NB4 (cell line): ENCODE data around the gene FAM98A.

Experiments
- DNase-seq: peaks from one replicate; pipeline ENCODE4 v3.0.0; 2010; ENCODE audit warnings: low read depth
- H3K4me3 ChIP-seq: one replicate; pipeline ENCODE4 v1.5.1; 2011; ENCODE audit warnings: mild to moderate bottlenecking, low read depth, low read length, moderate library complexity
- MYC ChIP-seq: IDR thresholded peaks from 2 replicates; pipeline ENCODE4 v1.6.1; 2011; ENCODE audit warnings: low read depth, low read length
- POLR2A ChIP-seq: IDR thresholded peaks from 2 replicates; pipeline ENCODE4 v1.6.1; 2011; ENCODE audit warnings: mild to moderate bottlenecking; ENCODE audit not compliant: insufficient read length; ENCODE audit errors: extremely low read depth
- TF ChIP-seq, protein P1 (sequence below): IDR thresholded peaks from 2 replicates; pipeline ENCODE4 v1.6.1; 2011; ENCODE audit warnings: low read depth, low read length
- TF ChIP-seq, protein P2 (sequence below): IDR thresholded peaks from one replicate; pipeline ENCODE4 v1.5.1; 2012; ENCODE audit warnings: low read depth, low read length

The FAM98A gene

DNA sequence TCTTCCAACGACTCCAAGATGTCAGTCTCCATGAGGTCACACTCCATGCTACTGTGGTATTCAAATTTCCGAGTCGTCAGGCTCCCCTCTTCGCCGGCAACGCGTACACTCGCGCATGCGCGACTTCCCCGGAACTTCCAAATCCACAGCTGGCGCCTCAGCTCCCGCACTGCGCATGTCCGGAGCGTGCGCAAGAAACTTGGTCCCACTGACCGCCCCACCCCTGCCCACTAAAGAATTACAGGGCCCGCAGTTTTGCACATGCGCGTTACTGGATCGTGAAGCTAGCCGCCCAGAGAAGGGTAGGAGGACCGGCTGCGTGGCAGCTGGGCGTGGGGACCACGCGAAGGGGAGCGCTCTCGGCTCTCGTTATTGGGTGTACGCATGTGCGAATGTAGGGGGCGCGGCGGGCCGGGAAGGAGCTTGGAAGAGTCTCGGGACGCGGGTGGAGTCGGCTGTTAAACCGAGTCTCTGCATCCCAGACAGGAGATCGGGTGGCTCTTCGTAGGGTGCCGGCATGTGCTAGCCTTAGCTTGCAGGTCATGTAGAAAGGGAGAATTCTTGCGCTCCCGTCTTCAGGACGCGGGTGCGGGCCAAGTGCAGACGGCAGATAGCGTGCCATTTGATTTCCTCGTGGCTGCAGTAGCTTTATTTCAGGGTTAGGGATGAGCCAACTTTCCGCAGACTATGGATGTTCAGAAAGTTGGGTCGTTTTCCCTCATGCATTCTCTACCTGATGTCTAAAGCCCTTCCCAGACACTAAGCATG lies at the start of gene FAM98A:
Gene FAM98A, minus strand, starts transcription at position 125 of the 768 bp plus-strand sequence. Its CDS starts 78 bp downstream, at position 47.
- TF ChIP-seq, protein P1, sequence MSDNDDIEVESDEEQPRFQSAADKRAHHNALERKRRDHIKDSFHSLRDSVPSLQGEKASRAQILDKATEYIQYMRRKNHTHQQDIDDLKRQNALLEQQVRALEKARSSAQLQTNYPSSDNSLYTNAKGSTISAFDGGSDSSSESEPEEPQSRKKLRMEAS = peak; percentile 73; the same call in 1 of the 2 replicates
- TF ChIP-seq POLR2A (peak; percentile 61), MYC (peak; percentile 68)
- TF ChIP-seq, protein P2, sequence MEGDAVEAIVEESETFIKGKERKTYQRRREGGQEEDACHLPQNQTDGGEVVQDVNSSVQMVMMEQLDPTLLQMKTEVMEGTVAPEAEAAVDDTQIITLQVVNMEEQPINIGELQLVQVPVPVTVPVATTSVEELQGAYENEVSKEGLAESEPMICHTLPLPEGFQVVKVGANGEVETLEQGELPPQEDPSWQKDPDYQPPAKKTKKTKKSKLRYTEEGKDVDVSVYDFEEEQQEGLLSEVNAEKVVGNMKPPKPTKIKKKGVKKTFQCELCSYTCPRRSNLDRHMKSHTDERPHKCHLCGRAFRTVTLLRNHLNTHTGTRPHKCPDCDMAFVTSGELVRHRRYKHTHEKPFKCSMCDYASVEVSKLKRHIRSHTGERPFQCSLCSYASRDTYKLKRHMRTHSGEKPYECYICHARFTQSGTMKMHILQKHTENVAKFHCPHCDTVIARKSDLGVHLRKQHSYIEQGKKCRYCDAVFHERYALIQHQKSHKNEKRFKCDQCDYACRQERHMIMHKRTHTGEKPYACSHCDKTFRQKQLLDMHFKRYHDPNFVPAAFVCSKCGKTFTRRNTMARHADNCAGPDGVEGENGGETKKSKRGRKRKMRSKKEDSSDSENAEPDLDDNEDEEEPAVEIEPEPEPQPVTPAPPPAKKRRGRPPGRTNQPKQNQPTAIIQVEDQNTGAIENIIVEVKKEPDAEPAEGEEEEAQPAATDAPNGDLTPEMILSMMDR = no peak
- peak within 1 kb of the TSS; percentile 92 for H3K4me3 ChIP-seq
- peak; percentile 99 for DNase-seq

DNA sequence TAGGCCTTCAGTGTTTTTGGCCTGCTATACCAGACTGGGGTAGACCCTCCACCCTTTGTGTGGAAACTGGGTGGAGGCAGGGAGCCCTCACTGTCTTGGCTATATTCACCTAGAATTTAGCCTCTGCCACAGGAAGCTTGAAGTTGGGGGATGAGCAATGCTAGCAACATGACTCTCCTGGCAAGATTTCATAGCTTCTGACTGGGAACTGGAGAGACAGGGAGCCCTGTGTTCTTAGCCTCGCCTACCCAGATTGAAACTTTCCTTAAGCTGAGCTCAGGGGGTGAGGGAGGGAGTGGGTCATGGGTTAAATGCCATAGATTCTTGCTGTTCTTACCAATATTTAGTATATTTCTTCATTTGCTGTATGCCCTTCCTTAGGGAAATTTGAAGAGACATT lies 46.8 kb upstream of the FAM98A start:
- TF ChIP-seq, protein P1 = no peak
- TF ChIP-seq POLR2A (no peak), MYC (no peak)
- TF ChIP-seq, protein P2 = no peak
- no peak overlapping the region for H3K4me3 ChIP-seq
- DNase-seq = no peak

DNA sequence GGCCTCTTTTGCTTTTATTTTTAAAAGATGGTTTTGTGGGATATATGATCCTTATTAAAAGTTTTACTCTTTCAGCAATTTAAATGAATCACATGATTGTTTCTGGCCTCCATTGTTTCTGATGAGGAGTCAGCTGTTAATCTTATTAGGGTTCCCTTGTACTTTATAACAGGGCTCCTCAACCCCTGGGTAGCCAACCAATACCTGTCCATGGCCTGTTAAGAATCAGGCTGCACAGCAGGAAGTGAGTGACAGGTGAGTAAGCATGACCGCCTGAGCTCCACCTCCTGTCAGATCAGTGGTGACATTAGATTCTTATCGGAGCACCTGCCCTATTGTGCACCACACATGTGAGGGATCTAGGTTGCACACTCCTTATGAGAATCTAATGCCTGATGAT lies 45.1 kb upstream of the FAM98A start:
- DNase-seq = no peak
- H3K4me3 ChIP-seq = no peak overlapping the region
- TF ChIP-seq, protein P2 = no peak
- no peak for TF ChIP-seq POLR2A
- TF ChIP-seq, protein P1 = no peak
- TF ChIP-seq MYC = no peak

DNA sequence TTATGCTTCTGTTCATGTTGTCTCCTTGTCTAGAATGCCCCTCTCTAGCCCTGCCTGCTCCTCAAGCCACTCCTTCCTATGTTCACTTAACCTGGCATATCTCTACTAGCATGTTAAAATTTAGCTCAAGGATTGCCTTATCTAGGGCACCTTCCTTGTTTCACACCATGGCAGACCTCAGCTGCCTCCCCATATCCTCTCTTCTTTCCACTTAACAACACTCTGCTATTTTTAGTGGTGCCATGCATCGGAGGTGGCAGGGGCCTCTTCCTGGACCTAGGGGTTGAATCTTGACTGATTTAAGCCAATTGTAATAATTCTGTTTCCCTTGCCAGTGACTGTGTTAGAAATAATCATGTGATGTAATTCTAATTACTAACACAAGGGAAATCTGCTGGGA lies 36.9 kb upstream of the FAM98A start:
- no peak overlapping the region for H3K4me3 ChIP-seq
- no peak for DNase-seq
- TF ChIP-seq MYC (no peak), POLR2A (no peak)
- TF ChIP-seq, protein P1 = no peak
- TF ChIP-seq, protein P2 = no peak

DNA sequence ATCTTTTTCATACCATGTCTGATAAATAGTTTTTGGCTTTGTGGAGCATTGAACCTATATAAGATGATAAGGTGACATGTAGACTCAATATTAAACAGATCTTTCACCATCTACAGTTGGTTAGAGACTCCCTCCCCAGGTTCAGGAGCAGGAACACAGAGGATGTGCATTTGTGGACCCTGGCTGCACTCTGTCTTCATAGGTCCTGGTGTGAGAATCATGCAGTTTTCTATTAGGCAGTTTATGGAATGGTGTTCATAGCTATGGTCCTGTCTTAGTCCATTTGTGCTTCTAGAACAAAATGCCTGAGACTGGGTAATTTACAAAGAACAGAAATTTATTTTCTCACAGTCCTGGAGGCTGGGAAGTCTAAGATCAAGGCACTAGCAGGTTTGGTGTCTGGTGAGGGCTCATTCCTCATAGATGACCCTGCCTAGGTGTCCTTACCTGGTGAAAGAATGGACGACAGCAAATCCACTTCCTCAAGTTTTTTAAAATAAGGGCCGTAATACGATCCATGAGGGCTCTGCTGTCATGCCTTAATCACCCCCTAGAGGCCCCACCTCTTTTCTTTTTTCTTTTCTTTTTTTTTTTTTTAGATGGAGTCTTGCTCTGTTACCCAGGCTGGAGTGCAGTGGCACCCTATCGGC lies 35.3 kb upstream of the FAM98A start:
- no peak for DNase-seq
- no peak overlapping the region for H3K4me3 ChIP-seq
- TF ChIP-seq, protein P2 = no peak
- no peak for TF ChIP-seq POLR2A
- TF ChIP-seq MYC = no peak
- TF ChIP-seq, protein P1 = no peak
